HG02840 (cell line): ENCODE measurements around the gene PDE4DIP.
A peak's percentile ranks its signal among the peaks of the same experiment; 100 is the strongest.
"Not testable (repeated sequence)": the region's sequence is repeated elsewhere in the genome, so short reads cannot be mapped to it uniquely, and the experiment has no call there.

ENCODE experiments used
- ATAC-seq: cut with Tn5 transposase; IDR thresholded peaks from one replicate; pipeline ENCODE4 v1.9.1; 2021; ENCODE audit warnings: mild to moderate bottlenecking, moderate library complexity, moderate number of reproducible peaks; ENCODE audit not compliant: unreplicated experiment, low FRiP score

The PDE4DIP gene

DNA sequence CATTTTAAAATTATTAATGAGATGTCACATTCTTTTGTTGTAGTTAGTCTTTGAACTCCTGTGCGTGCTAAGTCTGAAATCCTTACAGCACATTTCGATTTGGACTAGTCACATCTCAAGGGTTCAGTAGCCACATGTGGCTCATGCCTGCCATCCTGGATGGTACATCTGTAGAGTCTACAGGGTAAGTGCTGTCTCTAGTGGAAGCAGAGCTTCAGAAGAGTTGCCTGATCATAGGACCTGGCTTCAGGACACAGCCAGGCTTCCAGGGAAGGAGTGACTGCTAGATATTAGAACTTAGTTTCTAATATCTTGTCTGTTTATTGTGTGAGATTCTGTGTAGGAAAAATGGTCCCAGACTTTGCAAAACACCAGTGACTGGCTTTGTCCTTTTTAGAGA, 72.0 kb downstream of the PDE4DIP start:
- not testable (repeated sequence) for ATAC-seq

DNA sequence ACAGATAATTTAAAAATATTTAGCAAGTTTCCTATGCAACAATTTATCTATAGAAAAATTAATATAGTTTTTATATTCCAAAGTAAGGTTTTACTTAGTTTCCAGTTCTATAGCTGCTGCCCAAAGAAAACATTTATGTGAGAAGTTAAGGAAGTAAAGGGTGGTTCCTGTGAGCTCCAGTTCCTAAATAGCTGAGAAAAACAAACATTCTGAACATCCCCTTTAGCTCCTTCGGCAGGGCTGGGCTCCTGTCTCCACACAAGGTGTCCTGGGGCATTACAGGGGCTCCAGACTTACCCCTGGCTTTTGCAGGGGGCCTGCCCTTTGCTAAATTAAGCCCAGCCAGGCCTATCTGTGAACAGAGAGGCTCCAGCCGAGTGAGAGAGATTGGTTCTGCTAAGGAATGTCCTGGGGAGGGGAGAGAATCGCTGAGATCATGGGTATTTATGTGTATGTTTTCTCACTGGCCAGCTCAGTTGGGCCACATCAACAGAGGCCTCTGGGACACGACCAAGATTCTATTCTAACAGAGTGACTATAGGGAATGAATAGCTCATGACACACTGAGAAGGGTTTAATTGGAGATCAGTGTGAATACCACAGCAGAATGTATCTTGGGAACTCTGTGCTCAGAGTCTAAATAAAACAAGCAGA, 72.6 kb downstream of the PDE4DIP start:
- ATAC-seq = not testable (repeated sequence)

DNA sequence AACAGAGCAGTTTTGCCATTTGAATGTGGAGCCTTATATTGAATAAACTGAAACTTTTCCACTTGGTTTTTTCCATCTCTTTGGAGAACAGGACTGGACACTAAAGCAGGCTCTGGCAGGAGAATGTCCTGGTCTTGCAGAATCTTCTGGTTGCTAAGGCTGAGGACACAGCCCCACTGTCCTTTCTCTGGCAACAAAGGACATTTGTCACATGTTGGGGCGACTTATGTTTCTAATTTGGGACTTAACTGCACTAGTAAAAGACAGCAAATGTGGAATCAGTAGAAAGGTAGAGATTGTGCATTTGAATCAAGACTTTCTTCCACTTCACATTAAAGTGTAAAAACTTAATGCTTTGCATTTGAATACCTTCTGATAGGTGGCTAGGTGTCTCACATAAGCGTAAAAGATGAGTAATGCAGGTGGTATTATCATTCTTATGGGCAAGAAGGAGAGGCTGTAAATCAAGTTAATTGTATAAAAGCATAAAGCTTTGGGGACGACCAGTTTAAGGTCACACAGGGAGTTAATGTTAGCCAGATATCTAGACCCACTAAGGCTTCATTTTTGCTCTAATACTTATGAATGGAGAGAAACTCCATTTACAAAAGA, 74.7 kb downstream of the PDE4DIP start:
- ATAC-seq = not testable (repeated sequence)

DNA sequence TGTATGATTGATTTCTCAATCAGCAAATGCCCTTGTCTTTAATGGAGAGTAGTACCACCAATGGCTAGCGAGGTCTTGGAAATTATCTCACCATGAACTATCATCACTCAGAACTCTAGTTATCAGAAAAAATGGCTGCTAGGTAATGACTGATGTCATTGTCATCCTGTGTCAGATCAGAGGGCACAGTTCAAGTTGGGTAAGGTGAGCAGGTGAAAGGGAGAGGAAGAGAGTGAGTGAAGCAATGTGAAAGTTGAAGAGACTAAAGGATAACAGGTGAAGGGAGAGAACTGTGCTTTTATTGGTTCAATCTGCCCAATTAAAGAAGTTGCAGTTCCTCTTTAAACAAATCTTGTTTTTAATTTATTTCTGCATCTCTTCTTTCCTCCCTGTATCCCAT, 76.8 kb downstream of the PDE4DIP start:
- ATAC-seq = not testable (repeated sequence)

DNA sequence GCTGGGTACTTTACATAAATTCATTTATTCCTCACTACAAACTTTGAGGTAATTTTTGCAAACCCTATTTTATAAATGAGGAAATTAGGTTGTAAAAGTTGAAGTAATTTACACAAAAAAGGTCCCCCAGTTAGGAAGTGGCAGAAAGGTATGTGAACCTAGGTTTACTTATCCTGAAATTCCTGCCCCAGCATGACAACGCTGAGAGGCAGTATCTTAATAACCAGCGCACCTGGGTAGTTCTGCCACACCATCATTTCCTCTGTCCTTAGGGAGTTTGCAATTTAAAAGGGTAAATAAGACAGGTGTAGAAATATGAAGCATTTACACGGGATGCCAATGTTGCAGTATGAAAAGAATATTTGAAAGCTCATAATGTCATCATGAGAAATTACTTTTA, 79.6 kb downstream of the PDE4DIP start:
- ATAC-seq = not testable (repeated sequence)

DNA sequence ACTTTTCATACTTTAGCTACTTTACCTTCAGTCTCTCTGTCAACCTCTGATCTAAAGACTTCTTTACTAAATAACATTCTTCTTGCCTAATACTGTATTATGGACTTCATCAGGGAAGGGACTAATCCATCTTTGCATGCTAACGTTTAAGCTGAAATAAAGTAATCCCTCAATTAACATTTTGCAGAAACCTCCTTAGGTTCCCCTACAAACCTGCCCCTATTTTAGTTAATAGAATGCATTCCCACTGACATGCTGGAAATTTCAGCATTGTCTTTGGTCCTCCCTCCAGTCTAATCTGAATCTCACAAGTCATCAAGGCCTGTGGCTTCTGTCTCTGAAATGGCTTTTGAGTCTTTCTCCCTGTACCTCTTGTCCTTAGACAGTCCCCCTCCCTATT, 83.4 kb downstream of the PDE4DIP start:
- not testable (repeated sequence) for ATAC-seq

DNA sequence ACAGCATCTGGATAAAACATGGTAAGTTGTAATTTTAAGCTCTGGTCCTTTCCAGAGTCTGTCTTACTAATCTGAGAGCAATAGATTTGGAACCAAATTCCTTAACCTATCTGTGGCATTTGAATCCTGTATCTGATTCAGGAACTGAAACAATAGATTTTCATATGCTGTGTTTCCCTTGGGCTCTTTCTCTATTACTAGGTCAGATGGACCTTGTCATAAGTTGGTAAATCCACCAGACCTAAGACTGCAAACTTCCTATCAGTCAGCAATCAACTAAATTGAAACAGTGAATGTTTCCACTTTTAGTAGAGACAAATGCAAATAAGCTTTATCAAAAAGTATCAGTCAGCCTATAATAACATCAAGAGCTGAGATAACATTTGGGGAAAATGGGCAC, 85.0 kb downstream of the PDE4DIP start:
- ATAC-seq = not testable (repeated sequence)

DNA sequence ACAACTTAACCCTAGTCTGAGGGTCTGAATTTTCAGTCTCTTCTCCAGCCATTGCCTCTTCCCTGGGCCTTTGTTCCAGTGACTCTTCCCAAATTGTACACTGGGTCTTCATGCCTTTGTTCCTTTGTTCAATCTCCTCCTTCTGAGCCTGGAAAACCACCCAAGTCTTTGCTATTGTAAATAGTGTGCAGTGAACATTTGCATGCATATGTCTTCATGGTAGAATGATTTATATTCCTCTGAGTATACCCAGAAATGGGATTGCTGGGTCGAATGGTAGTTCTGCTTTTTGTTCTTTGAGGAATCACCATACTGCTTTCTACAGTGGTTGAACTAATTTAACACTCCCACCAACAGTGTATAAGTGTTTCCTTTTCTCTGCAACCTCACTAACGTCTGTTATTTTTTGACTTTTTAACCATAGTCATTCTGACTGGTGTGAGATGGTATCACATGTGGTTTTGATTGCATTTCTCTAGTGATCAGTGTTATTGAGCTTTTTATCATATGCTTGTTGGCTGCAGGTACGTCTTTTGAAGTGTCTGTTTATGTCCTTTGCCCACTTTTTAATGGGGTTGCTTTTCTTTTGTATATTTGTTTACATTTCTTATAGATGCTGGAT, 91.3 kb downstream of the PDE4DIP start:
- not testable (repeated sequence) for ATAC-seq

DNA sequence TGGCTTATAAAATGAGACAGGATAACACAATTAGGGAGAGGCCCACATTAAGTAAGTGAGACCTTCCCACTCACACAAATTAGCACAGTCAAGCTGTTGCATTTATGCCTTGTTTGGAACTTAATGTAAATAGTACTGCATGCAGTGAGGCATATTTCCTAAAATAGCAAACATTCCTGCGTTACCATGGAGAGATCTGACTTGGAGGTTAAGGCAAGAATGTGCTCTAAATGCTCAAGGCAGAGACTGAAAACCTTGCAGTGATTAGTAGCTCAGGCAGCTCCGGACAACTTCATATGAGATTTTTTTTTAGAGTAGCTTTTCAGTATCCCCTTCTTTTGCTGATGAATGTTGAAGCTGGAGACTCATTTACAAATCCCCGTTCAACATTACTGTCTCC, 98.7 kb downstream of the PDE4DIP start:
- ATAC-seq = not testable (repeated sequence)

DNA sequence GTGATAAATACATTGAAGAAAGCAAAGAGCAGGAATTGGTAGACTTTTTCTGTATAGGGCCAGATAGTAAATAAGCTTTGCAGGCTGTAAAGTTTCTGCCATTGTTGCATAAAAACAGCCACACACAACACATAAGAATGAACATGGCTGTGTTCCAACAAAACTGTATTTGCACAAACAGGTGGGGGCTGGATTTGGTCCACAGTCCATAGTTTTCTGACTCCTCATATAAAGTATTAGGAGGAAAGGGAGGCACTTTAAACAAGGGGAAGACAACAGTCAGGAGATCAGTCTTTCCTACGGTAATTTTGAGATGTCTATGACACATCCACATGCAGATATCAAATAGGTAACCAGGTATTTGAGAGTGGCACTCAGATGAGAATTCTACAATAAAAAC, 100.9 kb downstream of the PDE4DIP start:
- ATAC-seq = not testable (repeated sequence)

DNA sequence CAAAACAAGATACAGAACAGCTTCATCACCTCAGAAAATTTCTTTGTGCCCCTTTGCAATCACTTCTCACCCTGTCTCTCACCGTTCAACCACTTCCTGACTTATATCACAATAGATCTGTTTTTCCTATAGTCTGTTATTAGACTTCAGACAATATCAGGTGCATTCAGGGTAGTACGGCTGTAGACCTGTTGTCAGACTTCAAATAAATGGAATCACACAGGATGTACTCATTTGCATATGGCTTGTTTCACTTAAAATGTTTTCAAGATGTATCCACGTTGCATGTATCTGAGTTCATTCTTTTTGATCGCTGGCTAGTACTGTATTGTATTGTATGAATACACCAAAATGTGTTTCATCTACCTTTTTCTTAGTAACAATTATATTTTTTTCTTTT, 104.5 kb downstream of the PDE4DIP start:
- not testable (repeated sequence) for ATAC-seq

DNA sequence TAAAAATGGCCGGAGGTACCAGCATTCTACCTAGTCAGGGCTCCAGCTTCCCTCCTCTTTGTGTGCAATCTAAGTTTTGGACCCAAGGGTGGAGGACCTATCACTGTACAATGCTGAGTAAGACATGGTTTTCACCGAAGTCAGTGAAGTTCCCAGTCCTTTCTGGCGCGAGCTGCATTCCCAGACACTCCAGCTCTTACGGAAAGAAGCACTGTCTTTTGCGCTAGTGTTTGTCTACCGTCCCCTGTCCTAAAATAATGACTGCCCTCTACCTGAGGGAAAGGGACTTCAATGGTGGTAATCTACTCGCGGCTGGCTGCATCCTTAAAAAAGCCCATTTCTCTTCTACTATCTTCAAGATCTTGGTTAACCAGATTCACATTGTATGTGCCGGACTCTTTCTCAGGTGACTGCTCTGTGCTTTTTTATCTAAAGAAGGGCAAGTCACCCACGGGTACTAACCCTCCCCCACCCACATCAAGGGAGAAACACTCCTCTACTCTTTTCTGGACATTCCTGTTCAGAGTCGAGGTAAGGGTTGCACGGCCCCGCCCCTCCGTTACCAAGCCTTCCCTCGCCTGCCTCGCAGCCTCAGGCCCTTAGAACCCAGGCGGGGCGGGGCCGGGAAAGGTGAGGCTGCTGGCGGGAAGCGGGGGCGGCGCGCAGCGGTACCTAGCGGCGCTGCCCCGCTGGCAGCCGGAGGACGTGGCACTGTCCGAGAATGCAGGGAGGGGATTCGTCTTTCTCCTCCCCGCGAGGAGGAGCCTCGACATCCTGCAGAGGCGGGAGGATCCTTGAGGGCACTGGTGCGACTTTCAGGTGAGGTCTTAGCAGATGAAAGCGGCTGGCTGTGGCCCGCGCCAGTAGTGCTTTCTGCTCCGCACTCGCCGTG, 107.4 kb downstream of the PDE4DIP start:
- peak; percentile 63 for ATAC-seq

DNA sequence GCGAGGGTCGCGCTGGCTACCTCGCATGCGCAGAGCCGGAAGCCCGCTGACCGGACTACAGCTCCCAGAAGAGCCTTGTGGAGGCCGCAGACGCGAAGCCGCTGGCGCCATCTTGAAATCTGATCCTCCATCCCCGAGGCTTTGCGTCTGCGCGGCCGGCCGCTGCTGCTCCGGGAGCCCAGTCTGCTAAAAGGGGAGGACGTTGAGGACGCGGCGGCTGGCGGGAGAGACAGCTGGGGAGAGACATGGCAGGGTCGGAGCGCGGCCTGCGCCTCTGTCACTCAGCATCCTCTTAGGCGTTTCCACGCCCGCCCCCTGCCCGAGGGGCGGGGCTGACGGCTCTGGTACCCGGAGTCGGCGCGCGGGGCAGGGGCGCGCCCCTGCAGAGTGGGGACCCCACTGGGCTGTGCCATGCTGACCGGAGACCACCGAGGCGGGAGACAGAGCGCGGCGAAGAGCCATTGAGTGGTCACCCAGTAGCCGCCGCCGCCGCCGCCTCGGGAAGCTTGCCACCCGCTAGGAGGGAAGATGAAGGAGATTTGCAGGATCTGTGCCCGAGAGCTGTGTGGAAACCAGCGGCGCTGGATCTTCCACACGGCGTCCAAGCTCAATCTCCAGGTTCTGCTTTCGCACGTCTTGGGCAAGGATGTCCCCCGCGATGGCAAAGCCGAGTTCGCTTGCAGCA, 108.2 kb downstream of the PDE4DIP start:
- ATAC-seq = peak; percentile 75

DNA sequence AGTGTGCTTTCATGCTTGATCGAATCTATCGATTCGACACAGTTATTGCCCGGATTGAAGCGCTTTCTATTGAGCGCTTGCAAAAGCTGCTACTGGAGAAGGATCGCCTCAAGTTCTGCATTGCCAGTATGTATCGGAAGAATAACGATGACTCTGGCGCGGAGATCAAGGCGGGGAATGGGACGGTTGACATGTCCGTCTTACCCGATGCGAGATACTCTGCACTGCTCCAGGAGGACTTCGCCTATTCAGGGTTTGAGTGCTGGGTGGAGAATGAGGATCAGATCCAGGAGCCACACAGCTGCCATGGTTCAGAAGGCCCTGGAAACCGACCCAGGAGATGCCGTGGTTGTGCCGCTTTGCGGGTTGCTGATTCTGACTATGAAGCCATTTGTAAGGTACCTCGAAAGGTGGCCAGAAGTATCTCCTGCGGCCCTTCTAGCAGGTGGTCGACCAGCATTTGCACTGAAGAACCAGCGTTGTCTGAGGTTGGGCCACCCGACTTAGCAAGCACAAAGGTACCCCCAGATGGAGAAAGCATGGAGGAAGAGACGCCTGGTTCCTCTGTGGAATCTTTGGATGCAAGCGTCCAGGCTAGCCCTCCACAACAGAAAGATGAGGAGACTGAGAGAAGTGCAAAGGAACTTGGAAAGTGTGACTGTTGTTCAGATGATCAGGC, 108.8 kb downstream of the PDE4DIP start:
- ATAC-seq = not testable (repeated sequence)

DNA sequence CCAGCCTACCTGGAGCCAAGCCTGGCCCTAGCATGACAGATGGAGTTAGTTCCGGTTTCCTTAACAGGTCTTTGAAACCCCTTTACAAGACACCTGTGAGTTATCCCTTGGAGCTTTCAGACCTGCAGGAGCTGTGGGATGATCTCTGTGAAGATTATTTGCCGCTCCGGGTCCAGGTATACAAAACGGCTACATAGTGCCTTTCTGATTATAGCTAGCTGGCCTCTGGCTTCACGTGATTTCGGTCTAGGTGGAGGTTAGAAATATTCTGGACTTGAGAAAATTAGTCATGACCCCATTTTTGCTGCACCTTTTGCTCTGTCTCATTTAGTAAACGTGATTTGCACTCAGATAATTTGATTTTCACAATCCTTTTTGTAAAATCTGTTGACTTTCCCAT, 109.5 kb downstream of the PDE4DIP start:
- not testable (repeated sequence) for ATAC-seq

DNA sequence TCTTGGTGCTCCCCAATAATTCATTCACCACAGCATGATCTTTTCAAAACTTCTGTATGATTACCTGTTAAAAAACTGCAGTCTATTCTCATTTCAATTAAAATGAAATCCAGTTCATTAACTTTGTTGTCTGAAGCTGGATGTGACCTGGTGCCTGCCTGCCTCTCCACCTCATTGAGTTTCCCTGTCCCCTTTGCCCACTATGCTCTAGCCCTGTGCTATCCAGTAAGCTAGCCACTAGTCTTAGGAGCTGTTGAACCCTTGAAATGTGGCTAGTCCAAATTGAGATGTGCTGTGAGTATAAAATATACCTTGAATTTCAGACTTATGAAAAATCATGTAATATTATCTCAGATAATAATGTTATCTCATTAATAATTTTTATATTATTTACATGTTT, 114.1 kb downstream of the PDE4DIP start:
- ATAC-seq = not testable (repeated sequence)

DNA sequence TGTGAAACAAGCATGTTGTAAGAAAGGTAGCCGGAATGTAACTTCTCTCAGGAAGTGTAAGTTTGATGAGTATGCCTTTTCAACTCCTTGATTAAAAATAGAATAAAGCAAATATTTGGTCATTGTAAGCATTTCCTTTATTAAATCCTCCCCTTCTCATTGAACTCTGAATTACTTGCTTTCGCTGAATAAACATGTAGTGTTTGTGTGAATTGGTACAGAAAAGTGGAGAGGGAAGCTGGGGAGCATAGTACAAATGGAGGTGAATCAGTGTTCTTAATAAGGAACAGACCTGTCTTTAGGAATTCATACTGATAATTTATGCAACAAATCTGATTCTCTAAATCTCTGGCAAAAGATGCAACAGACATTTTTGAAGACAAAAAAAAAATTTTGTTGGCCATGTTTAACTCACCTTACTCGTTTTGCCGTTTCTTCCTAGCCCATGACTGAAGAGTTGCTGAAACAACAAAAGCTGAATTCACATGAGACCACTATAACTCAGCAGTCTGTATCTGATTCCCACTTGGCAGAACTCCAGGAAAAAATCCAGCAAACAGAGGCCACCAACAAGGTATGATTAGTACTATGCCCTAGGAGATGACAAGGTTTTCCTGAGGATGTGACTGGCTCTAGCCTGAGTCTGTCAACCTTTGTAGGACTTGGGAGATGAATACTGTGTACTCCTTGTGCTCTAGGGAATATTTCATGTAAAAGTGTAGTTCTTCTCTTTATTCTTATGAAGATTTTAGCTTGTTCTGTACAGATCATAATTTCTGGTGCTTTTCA, 116.2 kb downstream of the PDE4DIP start:
- not testable (repeated sequence) for ATAC-seq

DNA sequence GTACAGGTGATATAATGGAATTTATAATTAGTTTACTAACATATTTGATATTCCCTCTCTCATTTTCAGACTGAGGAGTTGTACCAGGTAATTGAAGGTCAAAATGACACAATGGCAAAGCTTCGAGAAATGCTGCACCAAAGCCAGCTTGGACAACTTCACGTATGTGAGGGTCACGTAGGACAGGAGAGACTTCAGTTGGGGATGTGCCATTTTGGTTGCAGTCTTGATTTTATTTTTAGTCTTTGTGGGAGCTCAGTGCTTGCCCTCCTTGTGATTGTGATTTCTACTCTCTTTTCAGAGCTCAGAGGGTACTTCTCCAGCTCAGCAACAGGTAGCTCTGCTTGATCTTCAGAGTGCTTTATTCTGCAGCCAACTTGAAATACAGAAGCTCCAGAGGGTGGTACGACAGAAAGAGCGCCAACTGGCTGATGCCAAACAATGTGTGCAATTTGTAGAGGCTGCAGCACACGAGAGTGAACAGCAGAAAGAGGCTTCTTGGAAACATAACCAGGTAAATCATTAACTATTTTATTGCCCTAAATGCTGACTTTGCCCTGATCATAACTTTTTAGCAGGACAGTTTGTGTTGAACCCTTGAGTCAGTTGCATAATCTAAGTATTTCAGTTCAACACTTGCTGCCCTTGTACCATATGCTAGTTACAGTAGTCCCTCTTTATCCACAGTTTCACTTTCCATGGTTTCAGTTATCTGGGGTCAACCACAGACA, 118.1 kb downstream of the PDE4DIP start:
- ATAC-seq = not testable (repeated sequence)
